HG03045 (cell line): ENCODE measurements around the gene PSKH1.
"Not testable (repeated sequence)": the region's sequence is repeated elsewhere in the genome, so short reads cannot be mapped to it uniquely, and the experiment has no call there.

Source experiments
- ATAC-seq: cut with Tn5 transposase; IDR thresholded peaks from one replicate; pipeline ENCODE4 v1.9.1; 2021; ENCODE audit warnings: mild to moderate bottlenecking, moderate library complexity; ENCODE audit not compliant: unreplicated experiment

The PSKH1 gene

DNA sequence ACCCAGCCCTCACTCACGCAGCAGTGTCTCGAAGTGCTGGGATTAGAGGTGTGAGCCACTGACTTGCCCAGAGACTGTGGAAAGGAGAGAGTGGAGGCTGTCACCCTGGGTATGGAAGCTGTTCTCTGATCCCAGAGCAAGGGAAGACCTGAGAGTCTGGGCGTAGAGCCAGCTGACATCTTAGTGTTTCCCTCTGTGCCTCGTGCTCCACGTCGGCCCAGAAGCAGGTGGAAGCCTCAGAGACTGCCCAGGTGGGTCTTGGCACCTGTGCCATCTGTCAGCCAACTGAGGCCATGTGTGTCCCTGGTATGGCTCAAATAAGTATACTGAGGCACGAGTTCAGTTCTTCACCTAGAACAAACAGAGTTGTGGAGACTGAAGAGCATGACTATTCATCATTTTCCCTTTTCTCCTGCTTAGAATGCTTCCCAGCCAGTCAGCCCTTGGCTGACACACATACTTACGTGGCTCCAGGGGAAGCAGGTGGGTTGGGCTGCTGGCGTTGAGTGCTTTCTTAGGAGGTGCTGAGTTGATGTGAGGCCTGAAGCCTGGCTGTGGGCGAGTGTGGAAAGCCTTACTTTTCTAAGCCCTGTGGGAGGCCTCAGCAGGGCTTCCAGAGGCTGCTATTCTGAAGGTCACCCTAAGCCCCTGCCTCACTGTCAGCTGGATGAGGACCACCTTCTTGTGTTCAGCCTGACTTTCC is 30.5 kb downstream of the PSKH1 start:
- no peak for ATAC-seq

GRCh38 chr16:67924140-67924906 is 31.3 kb downstream of the PSKH1 start:
- no peak for ATAC-seq

GRCh38 chr16:67926181-67926750 is 33.2 kb downstream of the PSKH1 start:
- ATAC-seq = no peak

GRCh38 chr16:67927131-67927941 is 34.3 kb downstream of the PSKH1 start:
- ATAC-seq = no peak

DNA sequence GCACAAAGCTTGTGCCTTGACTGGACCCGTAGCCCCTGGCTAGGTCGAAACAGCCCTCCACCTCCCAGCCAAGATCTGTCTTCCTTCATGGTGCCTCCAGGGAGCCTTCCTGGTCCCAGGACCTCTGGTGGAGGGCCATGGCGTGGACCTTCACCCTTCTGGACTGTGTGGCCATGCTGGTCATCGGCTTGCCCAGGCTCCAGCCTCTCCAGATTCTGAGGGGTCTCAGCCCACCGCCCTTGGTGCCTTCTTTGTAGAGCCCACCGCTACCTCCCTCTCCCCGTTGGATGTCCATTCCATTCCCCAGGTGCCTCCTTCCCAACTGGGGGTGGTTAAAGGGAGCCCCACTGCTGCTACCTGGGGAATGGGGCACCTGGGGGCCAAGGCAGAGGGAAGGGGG is 35.1 kb downstream of the PSKH1 start:
- ATAC-seq = no peak

DNA sequence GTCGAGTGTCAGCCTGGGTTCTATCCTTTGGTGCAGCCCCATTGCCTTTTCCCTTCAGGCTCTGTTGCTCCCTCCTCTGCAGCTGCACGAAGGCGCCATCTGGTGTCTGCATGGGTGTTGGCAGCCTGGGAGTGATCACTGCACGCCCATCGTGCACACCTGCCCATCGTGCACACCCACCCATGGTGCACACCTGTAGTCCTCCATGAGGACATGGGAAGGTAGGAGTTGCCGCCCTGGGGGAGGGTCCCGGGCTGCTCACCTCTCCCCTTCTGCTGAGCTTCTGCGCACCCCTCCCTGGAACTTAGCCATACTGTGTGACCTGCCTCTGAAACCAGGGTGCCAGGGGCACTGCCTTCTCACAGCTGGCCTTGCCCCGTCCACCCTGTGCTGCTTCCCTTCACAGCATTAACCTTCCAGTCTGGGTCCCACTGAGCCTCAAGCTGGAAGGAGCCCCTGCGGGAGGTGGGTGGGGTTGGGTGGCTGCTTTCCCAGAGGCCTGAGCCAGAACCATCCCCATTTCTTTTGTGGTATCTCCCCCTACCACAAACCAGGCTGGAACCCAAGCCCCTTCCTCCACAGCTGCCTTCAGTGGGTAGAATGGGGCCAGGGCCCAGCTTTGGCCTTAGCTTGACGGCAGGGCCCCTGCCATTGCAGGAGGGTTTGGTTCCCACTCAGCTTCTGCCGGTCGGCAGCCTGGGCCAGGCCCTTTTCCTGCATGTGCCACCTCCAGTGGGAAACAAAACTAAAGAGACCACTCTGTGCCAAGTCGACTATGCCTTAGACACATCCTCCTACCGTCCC is 35.7 kb downstream of the PSKH1 start:
- no peak for ATAC-seq

DNA sequence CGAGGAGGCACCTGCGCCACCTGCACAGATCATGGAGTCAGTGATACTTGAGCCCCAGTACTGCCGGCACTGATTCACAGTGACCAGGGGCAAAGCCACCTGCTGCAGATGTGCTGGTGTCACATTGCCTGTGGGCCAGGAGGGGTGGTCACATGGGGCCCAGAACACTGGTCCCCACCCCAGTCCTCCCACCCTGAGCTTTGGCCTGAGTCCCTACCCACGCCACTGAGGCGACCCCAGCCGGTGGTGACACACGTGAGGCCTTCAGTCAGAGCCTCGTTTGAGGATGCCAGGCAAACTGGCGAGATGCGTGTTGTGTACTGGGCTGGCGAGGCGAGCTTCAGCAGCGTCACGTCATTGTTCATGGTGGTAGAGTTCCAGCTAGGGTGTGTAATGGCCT is 37.1 kb downstream of the PSKH1 start:
- ATAC-seq = no peak

GRCh38 chr16:67930678-67931211 is 37.7 kb downstream of the PSKH1 start:
- no peak for ATAC-seq

DNA sequence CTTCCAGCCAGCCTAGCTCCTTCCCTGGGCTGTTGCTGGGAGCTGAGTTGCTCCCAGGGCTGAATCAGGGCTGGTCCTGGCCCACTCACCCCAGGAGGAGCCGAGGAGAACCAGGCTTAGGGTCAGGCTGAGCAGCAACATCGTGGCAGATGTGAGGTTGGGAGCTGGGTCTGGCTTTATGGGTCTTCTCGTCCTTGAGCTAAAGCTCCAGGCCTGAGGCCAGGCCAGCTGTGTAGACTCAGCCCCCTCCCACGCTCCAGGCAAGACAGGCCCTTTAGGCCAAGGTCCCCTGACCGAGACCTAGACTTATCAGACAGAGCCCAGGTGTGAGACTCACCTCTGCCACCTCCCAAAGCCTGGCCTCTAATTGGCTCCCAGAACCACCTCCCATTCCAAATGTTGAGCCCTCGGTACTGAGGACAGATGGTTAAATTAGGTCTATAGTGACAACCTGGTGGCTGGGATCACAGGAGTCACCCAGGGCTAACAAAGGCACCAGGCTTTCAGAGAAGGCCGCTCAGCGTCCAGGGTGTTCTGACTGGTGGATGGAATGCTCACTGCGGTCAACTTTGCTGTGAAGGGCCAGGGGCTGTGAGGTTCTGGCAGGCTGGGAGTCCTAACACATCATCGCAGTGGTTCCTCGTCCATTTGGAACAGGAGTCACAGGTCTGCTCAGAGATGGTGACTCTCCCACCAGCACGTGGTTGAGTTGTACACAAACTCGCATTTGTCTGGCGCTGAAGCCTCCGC is 38.8 kb downstream of the PSKH1 start, which contains the start of gene CTRL:
Gene CTRL, minus strand, starts transcription at position 151 of the 750 bp plus-strand sequence. Its CDS starts 10 bp downstream, at position 141.
- no peak for ATAC-seq

- no peak for ATAC-seq
Measured at GRCh38 chr16:67932462-67932840, 39.4 kb downstream of the PSKH1 start.

- ATAC-seq = no peak
Measured at GRCh38 chr16:67933805-67934204, 40.8 kb downstream of the PSKH1 start.

DNA sequence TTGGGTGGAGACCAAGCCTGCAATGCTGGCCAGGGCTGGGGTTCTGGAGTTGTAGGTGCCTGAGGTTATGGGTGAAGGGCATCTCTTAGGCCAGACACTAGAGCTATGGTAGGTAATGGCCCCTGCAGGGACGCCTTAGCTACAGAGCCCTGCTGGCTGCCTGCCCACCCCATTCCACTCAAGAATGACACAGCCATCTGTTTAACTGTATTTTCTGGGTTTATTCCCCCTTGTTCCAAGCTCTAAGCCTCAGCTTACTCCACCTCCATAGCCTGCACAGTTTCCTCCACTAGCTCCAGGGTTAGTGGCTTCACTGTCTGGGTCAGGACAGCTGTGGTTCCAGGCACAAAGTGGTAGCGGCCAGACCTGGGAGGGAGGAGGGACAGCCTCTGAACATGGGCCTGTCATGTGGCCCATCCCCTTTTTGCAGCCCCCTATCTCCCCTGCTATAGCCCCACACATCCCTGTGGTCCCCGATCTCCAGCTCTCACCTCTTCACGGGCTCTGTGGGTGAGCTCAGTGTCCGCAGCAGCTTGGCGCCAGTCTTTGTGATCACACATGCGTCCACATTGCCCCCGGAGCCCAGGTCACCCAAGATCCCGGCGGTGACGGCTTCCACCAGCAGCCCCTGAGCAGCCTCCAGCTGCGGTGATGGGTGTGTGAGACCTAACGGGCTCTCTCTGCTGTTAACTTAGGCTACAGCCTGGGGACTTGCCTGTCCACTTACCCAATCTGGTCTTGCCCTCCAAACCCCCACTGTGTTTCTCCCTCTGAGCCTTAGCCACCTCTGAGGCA is 41.4 kb downstream of the PSKH1 start:
- no peak for ATAC-seq

GRCh38 chr16:67935101-67935401 is 42.0 kb downstream of the PSKH1 start:
- ATAC-seq = peak; percentile 8

DNA sequence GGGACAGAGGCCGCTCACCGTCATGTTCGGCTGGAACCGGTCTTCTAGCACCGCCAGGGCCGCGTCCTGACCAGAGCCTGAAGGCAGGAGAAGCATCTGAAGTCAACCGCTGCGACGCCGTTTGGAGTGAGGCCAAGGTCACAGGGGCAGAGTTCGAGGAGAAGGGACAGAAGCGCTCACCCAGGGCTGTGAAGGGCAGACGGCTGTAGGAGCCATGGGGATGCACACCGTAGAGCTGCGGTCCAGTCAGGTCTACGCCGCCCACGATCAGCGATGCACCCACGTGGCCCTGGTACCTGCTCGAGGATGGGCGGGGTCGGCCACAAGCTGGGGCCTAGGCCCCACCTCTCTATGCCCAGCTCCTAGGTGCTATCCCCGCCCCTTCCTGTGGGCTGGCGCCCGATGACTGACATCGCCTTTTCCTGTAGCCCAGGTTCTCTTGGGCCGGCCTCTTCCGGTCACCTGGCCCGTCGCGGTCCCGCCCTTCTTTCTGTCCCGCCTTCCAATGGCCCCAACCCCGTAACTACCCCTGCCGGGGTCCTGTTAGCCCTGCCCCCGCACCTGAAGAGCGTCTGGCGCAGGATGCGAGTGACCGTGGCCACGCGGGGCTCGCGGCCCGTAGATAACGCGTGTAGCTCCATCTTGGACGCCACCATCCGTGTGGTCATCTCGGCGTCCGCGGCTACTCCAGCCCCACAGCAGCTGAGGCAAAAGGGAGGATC is 42.5 kb downstream of the PSKH1 start:
- peak; percentile 92 for ATAC-seq

- no peak for ATAC-seq
Measured at GRCh38 chr16:67936124-67936879, 43.2 kb downstream of the PSKH1 start, which contains the start of gene PSMB10. Gene PSMB10 (minus strand): TSS chr16:67936850. CDS start chr16:67936749, 101 bp downstream.

DNA sequence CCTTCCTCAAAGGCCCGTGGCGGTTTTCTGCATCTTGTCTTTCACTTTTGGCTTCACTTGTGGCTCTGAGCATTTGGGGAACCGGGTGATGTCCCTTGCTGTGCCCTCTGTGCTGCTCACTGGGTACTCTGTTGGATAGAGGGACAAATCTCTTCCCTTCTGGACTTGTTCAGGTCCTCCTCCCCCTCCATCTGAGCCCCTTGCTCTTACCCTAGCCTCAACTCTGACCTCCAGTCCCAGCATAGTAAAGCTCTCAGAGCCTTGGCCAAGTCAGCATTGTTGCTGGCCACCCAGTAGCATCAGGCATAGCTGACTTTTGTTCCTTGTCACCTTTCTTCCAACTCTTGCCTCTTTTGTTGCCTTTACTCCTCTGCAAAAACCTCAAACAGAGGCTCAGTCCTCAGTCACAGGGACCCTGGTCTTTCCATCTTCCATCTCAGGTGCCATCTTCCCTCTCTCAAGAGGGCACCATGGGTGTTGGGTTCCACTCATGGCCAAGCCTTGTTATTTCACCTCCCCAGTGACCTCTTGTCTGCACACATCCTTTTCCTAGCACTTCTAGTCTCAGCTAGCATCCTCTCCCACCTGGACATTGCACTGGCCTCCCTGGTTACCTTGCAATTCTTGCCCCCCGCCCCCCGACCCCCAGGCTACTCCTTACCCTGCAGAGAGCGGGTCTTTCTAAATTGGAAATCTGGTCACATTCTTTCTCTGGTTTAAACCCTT is 44.0 kb downstream of the PSKH1 start:
- ATAC-seq = peak; percentile 39

GRCh38 chr16:67937713-67938112 is 44.7 kb downstream of the PSKH1 start:
- ATAC-seq = not testable (repeated sequence)
